GM18498 (cell line): ENCODE measurements around the gene SPATA6.
"Not testable (repeated sequence)": the region's sequence is repeated elsewhere in the genome, so short reads cannot be mapped to it uniquely, and the experiment has no call there.

Experiments
- ATAC-seq: cut with Tn5 transposase; IDR thresholded peaks from one replicate; pipeline ENCODE4 v1.9.1; 2021; ENCODE audit warnings: mild to moderate bottlenecking, moderate library complexity; ENCODE audit not compliant: unreplicated experiment

Gene SPATA6

DNA sequence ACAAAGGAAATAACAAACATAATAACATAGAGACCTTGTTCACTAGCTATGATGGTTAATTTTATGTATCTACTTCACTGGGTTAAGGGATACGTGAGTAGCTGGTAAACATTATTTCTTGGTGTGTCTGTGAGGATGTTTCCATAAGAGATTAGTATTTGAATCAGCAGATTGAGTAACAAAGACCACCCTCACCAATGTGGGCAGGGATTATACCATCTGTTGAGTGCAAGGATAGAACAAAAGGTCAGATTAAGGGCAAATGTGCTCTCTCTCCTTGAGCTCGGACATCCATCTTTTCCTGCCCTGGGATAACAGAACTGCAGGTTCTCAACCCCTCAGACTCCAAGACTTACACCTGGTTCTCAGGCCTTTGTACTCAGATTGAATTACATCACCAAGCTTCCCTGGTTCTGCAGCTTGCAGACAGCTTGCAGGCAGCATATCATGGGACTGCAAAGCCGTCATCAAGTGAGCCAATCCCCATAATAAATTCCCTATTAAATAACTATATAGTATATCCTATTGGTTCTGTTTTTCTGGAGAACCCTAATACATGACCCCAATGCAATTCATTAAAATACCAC is 9.2 kb downstream of the SPATA6 start:
- ATAC-seq, result no peak

DNA sequence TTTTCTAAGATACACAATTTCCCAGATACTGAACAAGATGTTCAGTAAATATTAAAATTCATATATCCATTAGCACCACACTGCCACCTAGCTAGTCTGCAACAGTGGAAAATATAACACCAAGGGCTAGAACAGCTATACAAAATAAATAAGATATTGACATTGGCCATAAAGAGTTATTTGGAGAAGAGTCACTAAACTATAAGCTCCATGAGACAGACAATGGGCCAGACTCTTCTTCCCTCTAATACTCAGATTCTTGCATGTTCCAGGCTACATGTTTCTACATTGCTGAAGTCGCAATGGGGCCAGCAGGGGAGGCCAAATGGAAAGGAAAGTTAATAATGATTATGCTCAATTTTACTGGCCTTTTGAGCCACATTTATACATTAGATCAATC is 21.5 kb downstream of the SPATA6 start:
- no peak for ATAC-seq

DNA sequence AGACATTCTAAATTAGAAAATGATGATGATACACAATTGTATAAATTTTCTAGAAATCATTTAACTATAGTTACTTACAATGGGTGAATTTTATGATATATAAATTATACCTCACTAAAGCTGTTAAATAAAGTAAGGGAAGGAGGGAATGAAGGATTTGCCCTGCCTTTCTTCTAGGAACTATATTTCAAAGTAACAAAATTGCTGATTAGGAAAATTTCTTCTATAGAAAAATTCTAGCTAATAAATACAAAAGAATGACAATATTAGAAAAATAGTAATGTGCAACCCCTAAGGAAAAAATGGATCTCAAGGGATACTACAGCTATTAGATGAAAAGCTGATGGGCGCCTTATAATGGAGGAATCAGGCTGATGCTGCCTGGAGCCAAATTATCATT is 23.1 kb downstream of the SPATA6 start:
- no peak for ATAC-seq

DNA sequence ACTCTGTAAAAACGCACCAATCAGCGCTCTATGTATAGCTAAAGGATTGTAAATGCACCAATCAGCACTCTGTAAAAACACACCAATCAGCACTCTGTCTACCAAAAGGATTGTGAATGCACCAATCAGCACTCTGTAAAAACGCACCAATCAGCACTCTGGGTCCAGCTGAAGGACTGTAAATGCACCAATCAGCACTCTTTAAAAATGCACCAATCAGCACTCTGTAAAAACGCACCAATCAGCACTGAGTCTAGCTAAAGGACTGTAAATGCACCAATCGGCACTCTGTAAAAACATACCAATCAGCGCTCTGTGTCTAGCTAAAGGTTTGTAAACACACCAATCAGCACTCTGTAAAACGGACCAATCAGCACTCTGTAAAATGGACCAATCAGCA is 27.8 kb downstream of the SPATA6 start:
- not testable (repeated sequence) for ATAC-seq

DNA sequence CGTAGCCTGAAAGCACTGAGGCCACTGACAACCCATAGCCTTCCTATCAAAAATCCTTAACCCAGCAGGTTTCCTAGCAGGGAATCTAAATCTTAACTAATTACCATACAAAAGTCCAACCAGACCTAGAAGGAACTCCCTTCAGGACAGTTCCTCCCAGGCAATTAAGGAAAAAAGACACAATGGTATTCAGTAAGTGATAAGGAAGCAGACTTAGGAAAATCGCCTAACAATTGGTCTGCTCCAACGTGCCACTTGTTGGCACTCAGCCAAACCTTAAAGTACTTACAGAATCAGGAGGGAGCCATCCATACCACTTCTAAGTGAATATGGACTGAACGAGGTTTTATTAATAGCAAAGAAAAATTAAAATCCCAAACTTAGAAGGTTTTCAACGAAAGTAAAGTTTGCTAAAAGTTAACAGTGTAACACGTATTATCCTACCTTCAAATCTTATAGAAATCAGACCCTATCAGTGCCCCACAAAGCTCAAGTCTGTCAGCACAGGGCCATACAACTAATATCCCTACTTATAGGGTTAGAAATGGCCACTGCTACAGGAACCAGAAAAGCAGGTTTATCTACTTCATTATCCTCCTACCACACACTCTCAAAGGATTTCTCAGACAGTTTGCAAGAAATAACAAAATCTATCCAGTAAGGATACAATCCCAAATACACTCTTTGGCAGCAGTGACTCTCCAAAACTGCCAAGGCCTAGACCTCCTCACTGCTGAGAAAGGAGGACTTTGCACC is 29.0 kb downstream of the SPATA6 start:
- no peak for ATAC-seq

DNA sequence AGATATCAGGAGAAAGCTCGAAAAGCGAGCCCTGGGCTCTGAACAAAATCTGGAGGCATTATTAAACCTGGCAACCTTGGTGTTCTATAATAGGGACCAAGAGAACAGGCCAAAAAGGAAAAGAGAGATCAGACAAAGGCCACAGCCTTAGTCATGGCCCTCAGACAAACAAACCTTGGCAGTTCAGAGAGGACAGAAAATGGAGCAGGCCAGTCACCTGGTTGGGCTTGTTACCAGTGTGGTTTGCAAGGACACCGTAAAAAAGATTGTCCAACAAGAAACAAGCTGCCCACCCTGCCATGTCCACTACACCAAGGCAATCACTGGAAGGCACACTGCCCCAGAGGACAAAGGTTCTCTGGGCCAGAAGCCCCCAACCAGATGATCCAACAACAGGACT is 31.2 kb downstream of the SPATA6 start:
- ATAC-seq, result not testable (repeated sequence)

DNA sequence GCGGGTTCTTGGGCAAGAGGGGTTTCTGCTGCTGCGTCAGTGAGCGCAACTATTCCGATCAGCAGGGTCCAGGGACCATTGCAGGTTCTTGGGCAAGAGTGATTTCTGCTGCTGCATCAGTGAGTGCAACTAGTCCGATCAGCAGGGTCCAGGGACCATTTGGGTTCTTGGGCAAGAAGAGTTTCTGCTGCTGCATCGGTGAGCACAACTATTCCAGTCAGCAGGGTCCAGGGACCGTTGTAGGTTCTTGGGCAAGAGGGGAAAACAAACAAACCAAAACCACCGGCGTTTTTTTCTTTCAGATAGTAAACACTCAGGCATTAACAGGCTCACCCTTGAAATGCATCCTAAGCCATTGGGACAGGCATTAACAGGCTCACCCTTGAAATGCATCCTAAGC is 32.6 kb downstream of the SPATA6 start:
- no peak for ATAC-seq

DNA sequence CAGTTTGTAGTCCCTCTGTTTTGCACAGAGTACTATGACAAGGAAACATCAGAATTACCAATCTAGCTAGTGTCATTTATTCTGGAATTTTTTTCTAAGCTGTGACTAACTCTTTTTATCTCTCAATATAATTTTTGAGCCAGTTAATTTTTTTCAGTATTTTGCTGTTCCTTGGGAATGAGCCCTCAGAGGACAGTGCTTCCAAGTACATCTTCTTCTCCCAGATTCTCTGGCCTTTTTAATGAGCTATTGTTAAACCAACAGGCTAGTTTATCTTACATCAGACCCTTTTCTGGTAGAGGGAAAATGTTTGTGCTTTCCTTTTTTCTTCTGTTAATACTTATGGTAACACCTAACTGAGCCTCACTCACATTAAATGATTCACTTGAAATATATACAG is 34.6 kb downstream of the SPATA6 start:
- ATAC-seq, result not testable (repeated sequence)

DNA sequence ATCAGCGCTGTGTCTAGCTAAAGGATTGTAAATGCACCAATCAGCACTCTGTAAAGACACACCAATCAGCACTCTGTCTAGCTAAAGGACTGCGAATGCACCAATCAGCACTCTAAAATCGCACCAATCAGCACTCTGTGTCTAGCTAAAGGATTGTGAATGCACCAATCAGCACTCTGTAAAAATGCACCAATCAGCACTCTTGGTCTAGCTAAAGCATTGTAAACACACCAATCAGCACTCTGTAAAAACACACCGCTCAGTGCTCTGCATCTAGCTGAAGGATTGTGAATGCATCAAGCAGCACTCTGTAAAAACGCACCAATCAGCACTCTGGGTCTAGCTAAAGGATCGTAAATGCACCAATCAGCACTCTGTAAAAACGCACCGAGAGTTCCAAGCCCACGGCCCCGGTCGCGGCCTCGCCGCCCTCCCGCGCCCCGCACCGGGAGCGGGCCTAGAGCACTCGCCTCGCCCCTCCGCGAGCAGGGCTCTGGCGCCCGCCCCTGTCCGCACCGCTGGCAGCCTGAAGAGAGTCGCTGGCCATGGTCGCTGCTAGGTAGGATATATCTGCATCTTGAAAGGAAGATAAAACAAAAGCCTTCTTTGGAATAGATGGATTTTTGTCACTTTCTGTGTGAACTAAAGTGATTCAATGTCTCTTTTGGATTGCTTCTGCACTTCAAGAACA is 36.5 kb downstream of the SPATA6 start:
- ATAC-seq, result not testable (repeated sequence)

DNA sequence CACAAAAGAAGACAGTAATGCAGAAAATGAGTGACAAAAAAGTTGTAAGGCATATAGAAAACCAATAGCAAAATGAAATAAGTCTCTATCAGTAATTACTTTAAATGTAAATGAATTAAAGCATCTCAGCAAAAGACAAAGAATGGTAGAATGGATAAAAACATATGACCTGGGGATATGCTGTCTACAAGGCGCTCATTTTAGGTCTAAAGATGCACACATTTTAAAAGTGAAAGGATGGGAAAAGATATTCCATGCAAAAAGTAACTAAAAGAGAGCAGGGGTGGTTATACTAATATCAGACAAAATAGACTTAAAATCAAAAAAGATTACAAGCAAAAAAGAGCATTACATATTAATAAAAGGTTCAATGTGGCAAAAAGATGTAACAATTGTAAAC is 41.2 kb downstream of the SPATA6 start:
- no peak for ATAC-seq

DNA sequence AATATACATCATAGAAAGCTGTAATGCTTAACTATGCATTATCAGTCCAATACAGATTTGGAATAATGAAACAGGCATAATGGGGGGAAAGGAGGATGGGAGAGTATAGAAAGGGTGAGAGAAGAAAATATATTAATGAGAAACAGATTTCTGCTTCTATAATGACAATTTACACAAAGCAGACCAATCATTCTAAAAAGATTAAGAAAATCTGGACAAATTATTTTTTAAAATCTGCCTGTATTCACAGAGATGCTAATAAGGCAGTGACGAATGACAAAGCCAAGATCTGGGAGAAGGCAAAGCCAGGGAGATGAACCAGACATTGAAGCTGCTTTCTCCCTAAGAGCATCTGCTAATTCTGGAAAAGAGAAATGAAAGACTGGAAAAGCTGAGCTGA is 50.0 kb downstream of the SPATA6 start:
- ATAC-seq, result no peak

DNA sequence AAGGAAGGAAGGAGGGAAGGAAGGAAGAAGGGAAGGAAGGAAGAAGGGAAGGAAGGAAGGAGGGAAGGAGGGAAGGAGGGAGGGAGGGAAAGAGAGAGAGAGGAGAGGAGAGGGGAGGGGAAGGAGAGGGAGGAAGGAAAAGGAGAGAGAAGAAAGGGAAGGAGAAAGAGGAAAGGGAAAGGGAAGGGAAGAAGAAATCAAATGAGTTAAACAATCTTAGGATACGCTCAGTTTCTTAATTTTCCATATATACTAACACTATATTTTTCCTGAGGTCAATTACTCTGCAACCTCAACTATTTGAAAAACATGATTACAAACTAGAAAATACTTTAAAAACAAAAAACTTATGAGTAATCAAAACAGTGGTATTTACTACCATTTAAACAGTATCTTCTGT is 53.3 kb downstream of the SPATA6 start:
- no peak for ATAC-seq

DNA sequence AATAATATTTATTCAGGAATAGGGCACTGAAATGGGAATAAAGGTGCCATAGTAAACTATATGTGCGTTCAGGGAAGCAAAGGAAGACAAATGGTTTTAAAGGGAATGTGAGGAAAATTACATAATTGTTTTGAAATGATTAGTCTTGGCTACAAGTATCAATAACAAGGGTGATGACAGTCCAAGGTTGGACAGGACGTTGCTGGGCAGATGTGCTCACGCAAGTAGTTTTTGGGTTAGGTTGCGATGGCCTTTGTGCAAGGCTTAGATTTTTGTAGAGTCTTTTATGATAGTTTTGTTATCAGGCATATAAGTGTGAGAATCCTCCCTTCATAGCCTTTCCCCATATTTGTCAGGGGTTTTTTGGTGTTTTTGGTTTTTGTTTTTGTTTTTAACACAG is 57.0 kb downstream of the SPATA6 start:
- ATAC-seq, result no peak

DNA sequence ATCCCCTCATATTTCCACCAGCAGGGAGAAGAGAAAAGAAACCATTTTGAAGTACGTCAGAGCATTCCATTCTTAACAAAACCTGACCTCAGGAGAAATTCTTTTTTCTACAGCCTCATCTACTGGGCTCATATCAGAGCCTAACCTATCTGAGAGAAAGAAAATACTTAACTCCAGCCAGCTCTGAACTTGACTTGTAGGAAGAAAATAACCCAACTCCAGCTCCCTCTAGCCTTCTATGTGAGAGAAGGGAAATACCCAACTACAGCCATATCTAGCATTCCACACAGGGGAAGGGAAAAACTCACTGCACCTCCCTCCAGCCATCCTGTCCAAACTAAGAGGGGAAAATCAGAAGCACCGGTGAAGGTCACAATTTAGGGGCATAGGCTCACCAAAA is 57.7 kb downstream of the SPATA6 start:
- no peak for ATAC-seq

DNA sequence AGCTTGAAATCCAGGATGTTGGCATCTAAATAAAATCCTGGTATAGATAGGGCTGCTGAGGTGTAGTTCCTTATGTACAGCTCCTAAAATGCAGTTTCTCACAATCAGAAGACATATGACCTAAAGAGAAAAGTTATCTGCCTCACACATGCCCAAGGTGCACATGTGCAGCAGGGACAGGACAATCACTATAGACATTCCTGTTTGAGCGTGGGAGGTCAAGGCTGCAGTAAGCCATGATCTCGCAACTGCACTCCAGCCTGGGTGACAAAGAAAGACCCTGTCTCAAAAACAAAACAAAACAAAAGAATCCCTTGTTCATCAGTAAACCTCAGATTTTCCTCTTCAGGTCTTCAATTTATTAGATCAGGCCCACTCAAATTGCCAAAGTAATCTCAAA is 66.1 kb downstream of the SPATA6 start:
- ATAC-seq, result no peak

DNA sequence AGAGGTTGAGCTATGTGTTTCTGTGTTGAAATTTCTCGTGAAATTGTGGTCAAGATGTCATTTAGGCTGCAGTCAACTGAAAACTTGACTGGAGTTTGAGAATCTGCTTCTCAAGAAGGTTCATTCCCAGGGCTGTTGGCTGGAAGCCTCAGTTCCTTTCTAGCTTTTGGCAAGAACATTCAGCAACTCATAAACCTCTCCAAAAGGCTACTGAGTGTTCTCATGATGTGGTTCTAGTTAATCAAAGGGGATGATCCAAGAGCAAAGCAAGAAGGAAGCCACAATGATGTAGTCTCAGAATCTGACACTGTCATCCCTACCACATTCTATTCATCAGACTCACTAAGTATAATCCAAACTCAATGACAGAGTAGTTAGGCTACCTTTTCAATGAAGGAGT is 66.6 kb downstream of the SPATA6 start:
- no peak for ATAC-seq

DNA sequence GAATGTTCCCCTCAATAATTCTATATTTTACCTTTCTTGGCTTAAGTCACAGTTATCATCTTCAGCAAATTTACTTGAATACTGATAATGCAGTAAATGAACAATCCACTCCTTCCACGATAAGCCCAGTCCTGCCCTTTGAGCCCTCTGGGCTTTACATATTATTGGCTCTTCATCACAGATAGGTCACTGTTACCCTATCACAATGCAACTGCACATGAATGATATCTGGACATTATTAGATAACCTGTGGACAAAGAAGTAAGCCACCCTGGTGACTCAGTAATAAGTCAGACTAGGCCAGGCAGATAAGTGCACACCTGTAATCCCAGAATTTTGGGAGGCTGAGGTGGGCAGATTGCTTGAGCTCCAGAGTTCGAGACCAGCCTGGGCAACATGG is 69.4 kb downstream of the SPATA6 start:
- ATAC-seq, result no peak

DNA sequence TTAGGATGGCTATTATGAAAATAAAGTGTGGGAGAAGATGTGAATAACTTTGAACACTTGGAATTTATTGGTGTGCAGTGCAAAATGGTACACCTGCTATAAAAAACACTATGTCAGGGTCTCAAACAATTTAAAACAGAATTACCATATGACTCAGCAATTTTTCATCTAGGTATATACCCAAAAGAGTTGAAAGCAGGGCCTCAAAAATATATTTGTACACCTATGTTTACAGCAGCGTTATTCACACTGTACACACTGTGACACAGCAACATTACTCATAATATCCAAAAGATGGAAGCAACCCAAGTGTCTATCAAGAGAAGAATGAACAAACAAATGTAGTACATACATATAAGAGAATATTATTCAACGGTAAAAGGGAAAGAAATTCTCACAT is 75.8 kb downstream of the SPATA6 start:
- no peak for ATAC-seq

DNA sequence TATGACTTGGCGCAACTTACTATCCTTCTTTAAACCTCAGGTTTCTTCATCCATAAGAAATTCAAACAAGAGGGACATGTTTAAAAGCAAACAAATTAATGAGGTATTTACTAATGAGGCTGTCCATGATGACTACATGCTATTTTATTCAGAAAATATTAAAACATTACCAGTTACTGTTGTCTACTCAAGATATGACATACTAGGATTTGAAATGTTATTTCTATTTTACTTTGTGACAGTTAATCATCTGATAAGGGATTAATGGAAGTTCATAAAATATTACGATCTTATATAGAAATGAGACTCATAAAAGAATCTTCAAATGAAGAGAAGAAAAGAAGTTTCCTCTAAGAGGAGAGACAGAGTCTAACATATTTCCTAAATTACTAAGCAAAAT is 80.1 kb downstream of the SPATA6 start:
- ATAC-seq, result no peak

DNA sequence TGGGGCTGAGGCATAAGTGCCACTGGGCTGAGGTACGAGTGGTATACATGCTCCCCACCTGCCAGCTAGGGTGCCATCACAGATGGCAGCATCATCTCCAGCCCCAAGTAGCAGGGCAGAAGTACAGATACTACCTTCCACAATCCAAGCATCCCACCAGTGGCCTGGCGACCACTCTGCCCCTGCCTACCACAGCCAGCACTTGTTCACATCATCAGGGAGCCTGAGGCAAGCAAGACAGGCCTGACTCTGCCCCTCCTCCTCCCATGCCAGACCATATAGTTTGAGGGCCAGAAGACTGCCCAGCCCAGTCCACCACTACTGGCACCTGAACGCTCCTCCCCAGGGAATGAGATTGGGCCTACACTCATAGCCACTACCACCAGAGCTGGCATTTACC is 84.6 kb downstream of the SPATA6 start:
- ATAC-seq, result no peak

DNA sequence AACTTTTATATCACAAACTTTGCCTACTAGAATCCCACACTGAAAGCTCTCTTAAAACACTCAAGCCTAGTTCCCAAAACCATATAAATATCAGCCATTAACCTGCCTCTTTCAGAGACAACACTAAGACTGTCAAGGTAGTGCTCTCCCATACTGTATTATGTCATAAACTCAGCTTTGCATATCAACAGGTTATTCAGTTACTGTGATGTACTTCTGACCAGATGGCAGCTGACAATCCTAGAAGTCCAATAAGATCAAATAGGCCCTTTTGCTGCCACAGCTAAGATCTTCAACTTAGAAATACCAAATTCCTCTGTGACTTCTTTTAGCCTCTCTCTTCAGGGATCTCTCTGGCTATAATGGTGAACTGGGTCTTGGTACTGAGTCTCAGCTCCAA is 97.2 kb downstream of the SPATA6 start:
- ATAC-seq, result no peak

DNA sequence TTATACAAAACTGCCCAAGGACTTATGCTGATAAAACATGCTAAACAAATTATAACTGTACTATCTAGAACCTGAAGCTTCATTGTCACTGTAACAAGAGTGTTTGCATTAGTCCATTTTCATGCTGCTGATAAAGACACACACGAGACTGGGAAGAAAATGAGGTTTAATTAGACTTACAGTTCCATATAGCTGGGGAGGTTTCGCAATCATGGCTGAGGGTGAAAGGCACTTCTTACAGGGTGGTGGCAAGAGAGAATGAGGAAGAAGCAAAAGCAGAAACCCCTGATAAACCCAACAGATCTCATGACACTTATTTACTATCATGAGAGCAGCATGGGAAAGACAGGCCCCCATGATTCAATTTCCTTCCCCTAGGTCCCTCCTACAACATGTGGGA is 100.4 kb downstream of the SPATA6 start:
- no peak for ATAC-seq
